ENCODE measurements around the gene ZNF205.
"Not testable (repeated sequence)": the region's sequence is repeated elsewhere in the genome, so short reads cannot be mapped to it uniquely, and the experiment has no call there.

Gene ZNF205

GRCh38 chr16:3149630-3150345 lies 37.4 kb downstream of the ZNF205 start:
- peak; percentile 73 for DNase-seq

- DNase-seq: peak; percentile 96
Observed at GRCh38 chr16:3150346-3151218, 38.2 kb downstream of the ZNF205 start.

- no peak for DNase-seq
Observed at GRCh38 chr16:3152027-3152276, 39.6 kb downstream of the ZNF205 start.

GRCh38 chr16:3152277-3152990 lies 40.0 kb downstream of the ZNF205 start:
- peak; percentile 93 for DNase-seq

- no peak for DNase-seq
Observed at GRCh38 chr16:3152991-3153368, 40.6 kb downstream of the ZNF205 start.

- DNase-seq: no peak
Observed at GRCh38 chr16:3155181-3155580, 42.8 kb downstream of the ZNF205 start.

GRCh38 chr16:3155972-3156371 lies 43.6 kb downstream of the ZNF205 start:
- DNase-seq: no peak

- DNase-seq: peak; percentile 96
Observed at GRCh38 chr16:3157229-3158025, 45.0 kb downstream of the ZNF205 start.

- DNase-seq: no peak
Observed at GRCh38 chr16:3158026-3158509, 45.7 kb downstream of the ZNF205 start.

- peak; percentile 83 for DNase-seq
Observed at GRCh38 chr16:3158510-3159314, 46.3 kb downstream of the ZNF205 start.

GRCh38 chr16:3161235-3162018 lies 49.0 kb downstream of the ZNF205 start:
- DNase-seq: no peak

- DNase-seq: no peak
Observed at GRCh38 chr16:3164121-3164991, 52.0 kb downstream of the ZNF205 start.

- no peak for DNase-seq
Observed at GRCh38 chr16:3165111-3165822, 52.9 kb downstream of the ZNF205 start.

GRCh38 chr16:3166505-3166886 lies 54.1 kb downstream of the ZNF205 start:
- DNase-seq: no peak

GRCh38 chr16:3168729-3169128 lies 56.3 kb downstream of the ZNF205 start:
- not testable (repeated sequence) for DNase-seq
